HG03565 (cell line): ENCODE results near the gene CCDC171.
A peak's percentile ranks its signal among the peaks of the same experiment; 100 is the strongest.
"Not testable (repeated sequence)": the region's sequence is repeated elsewhere in the genome, so short reads cannot be mapped to it uniquely, and the experiment has no call there.

ENCODE experiments used
- ATAC-seq: cut with Tn5 transposase; IDR thresholded peaks from one replicate; pipeline ENCODE4 v1.9.1; 2021; ENCODE audit warnings: mild to moderate bottlenecking, moderate library complexity; ENCODE audit not compliant: unreplicated experiment

CCDC171 gene

DNA sequence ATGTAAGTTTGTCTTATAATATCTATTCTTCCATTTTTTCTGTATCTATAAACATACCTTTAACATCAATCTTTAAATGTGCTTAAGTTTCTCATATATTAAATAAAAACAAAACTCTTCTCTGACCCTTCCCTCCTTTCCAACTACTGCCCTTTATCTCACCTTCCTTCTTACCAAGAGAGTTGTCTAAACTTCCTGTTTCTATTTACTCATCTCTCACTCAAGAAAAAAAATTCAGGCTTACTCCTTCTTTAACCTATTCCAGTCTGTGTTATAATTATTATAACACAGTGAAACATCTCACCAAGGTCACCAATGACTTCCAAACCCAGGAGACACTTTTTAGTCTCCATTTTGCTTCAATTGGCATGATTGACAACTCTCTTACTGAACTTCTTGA, 140.9 kb downstream of the CCDC171 start:
- ATAC-seq = no peak

DNA sequence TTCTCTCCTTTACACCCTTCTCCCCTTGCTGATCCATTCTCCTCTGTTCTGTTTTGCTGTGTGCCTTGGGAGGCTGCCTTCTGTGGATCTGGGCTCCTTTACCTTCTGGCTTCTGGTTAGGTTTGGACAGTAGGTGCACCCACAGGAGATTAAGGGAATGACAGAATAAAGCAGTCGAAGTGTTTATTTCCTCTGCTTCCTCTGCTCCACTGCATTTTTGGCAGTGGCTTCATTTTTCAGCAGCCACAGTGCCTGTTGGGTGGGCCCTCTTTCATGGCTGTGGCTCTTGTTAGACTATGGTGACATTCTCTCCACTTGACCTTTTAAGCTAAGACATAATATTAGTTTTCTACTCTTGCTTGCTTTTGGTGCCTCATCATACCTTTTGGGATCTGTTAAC, 144.1 kb downstream of the CCDC171 start:
- ATAC-seq = no peak

GRCh38 chr9:15697446-15697851, 144.6 kb downstream of the CCDC171 start:
- no peak for ATAC-seq

DNA sequence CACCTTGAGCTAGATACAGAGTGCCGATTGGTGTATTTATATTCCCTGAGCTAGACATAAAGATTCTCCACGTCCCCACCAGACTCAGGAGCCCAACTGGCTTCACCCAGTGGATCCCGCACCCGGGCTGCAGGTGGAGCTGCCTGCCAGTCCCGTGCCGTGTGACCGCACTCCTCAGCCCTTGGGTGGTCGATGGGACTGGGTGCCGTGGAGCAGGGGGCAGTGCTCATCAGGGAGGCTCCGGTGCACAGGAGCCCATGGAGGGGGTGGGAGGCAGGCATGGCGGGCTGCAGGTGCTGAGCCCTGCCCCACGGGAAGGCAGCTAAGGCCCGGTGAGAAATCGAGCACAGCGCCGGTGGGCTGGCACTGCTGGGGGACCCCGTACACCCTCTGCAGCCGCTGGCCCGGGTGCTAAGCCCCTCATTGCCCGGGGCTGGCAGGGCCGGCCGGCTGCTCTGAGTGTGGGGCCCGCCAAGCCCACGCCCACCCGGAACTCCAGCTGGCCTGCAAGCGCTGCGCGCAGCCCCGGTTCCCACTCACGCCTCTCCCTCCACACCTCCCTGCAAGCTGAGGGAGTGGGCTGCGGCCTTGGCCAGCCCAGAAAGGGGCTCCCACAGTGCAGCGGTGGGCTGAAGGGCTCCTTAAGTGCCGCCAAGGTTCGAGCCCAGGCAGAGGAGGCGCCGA, 147.2 kb downstream of the CCDC171 start:
- ATAC-seq = not testable (repeated sequence)

- no peak for ATAC-seq
These were observed 154.2 kb downstream of the CCDC171 start for GRCh38 chr9:15707000-15707399.

DNA sequence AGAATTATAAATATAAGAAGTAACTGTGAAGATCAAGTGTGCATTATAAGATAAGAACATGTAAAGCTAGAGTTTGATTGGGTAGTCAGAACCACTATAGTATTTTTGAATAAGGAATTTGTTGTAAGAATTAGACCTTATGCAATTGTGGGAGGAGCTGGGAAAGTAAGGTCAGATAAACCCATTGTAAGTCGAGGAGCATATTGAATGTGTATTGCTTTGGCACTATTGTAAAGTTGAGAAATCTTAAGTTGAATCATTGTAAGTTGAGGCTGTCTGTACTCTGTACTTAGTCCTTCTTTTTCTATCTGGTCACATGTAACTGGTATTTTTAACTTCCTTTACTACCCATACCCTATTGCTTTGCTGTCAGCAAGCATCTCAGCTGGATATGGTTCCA, 158.7 kb downstream of the CCDC171 start:
- no peak for ATAC-seq

- ATAC-seq = no peak
These were observed 159.1 kb downstream of the CCDC171 start for GRCh38 chr9:15711931-15712330.

DNA sequence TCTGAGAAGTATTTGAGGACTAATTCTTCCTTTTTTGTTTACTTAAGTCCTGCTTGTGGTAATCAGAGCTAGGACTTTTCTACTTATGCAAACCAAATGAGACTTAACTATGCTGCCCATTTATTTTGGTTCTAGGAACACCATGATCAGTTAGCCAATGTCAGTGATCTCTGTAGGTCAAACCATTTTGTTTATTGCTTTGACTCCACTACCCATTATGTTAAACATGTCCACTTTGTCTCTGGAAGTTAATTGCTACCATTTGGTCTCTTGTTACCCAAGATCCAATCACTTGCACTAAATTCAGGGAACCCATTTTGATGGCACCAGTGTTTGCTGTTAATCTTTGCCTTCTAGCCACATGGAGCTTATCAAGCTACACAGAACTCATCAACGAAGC, 161.9 kb downstream of the CCDC171 start:
- no peak for ATAC-seq

GRCh38 chr9:15717290-15717967, 164.6 kb downstream of the CCDC171 start:
- ATAC-seq = no peak

DNA sequence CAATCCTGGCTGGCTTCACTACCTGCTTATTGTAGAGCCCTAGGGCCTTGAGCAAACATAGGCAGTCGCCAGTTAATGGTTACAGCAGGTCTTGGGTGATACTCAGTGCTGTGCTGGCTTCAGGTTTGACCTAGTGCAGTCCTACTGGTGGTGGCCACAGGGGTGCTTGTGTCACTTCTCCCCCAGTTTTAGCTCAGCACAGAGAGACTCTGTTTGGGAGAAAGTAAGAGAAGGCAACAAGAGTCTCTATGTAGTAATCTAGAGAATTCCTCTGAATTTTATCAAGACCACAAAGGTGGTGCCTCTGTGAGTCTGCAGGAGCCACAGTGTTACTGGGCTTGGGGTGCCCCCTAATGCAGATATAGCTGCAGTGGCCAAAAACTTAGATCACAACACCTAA, 165.6 kb downstream of the CCDC171 start:
- ATAC-seq = no peak

DNA sequence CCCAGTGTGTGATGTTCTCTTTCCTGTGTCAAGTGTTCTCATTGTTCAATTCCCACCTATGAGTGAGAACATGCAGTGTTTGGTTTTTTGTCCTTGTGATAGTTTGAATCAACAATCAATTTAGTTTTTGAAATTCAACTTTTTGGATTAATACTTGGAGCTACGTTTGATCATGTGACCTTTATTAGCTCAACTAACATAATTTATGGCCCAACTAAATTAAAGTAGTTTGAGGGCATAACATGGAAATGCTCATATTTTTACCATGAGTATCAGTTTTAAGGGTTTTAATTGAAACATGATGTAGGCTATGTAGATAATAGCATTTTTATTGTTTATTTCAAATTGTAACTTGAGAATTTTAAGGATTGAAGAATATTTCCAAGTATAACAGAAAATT, 168.0 kb downstream of the CCDC171 start:
- no peak for ATAC-seq

GRCh38 chr9:15722888-15723287, 170.0 kb downstream of the CCDC171 start:
- no peak for ATAC-seq

GRCh38 chr9:15724016-15724415, 171.2 kb downstream of the CCDC171 start:
- no peak for ATAC-seq

DNA sequence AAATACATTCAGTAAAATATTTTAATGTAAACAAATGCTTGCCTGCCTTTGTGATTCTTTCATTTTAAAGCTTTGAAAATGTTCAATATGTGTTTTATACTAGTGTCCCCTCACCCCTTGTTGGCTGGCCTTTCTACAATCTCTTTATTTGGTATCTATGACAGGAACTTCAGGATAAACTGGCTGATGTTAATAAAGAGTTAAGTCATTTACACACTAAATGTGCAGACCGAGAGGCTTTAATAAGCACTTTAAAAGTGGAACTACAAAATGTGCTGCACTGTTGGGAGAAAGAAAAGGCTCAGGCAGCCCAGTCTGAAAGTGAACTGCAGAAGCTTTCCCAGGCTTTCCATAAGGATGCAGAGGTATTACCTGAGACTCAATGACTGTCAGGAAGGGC, 171.8 kb downstream of the CCDC171 start:
- ATAC-seq = no peak

- no peak for ATAC-seq
These were observed 173.1 kb downstream of the CCDC171 start for GRCh38 chr9:15725953-15726352.

DNA sequence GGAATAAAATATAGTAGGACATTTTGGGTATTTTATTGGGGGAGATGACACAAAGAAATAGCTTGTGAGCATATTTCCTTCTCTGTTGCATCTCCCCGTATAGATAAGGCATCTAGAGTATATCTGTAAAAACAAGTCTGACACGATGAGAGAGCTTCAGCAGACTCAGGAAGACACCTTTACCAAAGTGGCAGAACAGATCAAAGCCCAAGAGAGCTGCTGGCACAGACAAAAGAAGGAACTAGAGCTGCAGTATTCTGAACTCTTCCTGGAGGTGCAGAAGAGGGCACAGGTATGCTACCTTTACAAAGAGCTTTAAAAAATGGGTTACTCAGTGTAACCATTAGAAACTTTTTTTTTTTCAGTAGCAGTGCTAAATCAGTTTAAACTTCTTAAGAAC, 176.7 kb downstream of the CCDC171 start:
- ATAC-seq = no peak

DNA sequence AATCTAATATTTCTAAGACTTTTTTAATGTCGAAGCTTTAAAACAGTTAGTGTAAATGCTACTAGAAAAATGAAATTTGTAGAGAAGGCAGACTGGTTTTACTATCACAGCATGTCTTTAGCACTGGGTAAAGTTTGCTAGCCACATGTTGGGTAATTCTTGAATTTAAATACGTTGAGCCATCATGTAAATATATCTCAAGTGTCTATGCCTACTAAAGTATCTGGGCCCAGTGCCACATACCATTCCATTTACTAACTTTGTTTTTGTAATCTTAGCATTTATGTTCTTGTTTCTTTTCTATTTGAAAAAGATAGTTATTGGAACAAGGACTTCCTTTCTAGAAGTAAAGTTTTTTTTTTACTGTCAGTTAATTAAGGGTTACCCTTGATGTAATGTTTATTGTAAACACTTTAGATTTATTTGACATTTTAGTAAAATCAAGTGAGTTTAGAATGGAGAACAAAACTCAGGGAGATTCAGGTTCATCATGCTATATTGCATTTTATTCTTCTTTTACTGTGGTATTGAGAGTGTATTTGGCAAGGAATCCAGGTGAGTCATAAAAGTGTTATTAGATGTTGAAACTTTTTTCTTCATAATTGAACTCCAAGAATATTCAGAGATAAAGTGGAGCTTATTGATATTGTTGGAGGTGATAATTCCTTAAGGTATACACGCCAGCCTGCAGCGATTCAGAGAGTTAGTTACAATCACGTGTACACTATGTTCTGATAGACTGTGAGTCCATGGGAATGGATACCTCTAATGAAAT, 182.4 kb downstream of the CCDC171 start:
- ATAC-seq = no peak

GRCh38 chr9:15736569-15736968, 183.7 kb downstream of the CCDC171 start:
- no peak for ATAC-seq

GRCh38 chr9:15738011-15738410, 185.2 kb downstream of the CCDC171 start:
- no peak for ATAC-seq

DNA sequence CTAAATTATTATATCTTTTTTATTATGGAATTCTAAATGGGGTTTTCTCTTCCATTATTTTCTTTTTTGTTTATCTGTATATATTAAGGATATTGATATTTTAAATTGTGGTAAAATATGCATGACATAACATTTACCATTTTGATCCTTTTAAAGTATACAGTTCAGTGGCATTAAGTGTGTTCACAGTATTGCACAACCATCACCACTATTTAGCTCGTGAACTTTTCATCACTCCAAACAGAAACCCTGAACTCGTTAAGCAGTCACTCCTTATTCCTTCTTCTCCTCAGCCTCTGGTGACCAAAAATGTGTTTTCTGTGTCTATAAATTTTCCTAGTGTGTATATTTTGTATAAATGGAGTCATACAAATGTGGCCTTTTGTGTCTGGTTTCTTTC, 188.2 kb downstream of the CCDC171 start:
- no peak for ATAC-seq

- peak; percentile 83 for ATAC-seq
These were observed 190.7 kb downstream of the CCDC171 start for GRCh38 chr9:15743512-15743911.

- ATAC-seq = no peak
These were observed 191.4 kb downstream of the CCDC171 start for GRCh38 chr9:15744196-15744595.
